DMS53 treated with DMSO at 0.1 percent for 48 hours (cell line): ENCODE data around the gene RALA.

ENCODE experiments used
- DNase-seq: peaks from one replicate; lab custom pipeline; 2025; ENCODE audit not compliant: unreplicated experiment; lab: John Stamatoyannopoulos, UW

RALA gene

DNA sequence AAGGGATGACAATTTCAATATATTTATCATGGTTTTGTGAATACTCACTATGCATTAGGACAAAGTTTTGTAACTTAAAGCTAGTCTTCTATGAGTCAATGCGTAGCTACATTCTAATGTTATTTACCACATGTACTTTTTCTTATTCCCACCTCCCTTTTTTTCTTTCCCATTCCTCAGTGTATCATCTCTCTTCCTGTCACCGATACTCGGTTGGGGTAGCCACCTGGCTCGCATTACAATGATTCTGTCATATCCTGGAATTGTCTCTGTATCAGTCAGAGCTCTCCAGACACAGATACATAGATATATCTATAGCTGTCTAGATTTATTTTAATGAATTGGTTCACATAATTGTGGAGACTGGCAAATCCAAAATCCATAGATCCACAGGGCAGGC lies 9.8 kb upstream of the RALA start:
- no peak for DNase-seq

DNA sequence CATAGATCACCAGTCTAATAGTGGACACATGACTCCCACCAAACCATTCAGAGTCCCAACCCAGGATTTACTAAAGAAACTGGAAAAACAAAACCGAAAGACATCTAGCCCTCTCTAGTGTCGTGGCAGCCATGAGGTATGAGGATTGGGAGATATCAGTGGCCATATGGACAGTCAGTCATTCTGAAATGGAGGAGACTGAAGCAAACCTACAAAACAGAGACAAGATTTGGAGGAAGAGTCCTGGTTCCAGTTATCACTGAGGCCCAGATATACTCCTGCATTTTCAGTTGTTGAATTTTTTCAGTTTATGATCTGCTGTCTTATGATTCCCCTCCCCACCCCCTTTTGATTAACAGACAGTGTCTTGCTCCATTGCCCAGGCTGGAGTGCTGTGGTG lies 9.1 kb upstream of the RALA start:
- no peak for DNase-seq

DNA sequence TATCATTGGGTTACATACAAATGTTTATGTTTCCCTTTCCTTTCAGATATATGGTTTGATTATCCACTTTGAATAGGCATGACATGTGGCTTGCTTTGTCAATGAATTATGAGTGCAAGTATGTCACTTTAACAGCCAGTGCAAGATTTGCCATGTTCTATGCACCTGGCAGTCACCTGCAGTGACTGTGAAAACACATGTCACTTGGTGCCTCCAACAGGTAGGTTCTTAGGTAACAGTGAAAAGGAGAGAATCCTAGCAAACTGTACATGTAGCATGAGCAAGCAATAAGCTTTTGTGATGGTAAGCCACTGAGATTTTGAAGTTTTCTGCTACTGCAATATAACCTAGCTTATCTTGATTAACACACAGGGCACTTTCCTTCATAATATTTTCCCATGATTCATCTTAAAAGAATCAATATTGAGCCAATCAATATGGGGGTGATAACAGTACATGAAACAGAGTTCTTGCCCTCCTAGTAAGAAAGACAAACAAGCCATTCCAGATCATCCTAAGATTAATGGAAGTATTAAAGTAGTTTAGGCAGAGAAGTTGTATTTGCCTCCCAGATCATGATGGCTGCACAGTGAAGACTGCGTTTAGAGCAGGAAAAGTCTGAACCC lies 7.9 kb upstream of the RALA start:
- no peak for DNase-seq

DNA sequence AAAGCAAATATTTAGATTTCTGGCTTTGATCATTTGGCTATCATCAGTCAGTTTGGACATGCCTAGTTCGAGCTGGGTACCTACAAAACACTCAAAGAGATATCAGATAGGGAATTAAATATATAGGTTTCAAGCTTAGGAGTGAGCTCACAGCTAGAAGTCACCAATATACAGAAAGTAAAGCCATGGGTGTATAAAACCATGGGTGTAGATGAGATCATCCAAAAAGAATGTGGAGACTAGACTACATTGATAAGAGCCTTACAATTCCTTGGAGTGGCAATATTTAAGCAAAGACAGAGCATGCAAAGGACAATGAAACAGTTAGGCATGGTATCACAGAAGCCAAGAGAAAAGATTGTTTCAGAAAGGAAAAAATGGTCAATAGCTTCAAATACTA lies 7.2 kb upstream of the RALA start:
- no peak for DNase-seq

DNA sequence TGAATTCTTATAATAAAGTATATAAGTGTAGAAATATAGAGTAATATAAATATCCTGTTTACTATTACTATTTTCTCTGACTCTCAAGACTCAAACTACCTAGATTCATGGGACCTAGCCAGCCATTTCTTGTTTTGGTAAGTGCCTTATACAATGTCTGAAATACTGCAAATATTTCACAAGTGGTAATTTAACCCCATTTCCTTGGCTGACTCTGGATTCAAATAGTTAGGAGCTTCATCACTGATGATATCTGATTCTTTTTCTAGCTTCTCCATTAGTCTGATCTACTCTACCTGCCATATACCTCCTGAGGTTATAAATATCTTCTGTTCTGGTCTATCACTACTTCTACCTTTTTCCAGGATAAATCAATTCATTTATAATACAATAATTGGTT lies 6.4 kb upstream of the RALA start:
- no peak for DNase-seq

DNA sequence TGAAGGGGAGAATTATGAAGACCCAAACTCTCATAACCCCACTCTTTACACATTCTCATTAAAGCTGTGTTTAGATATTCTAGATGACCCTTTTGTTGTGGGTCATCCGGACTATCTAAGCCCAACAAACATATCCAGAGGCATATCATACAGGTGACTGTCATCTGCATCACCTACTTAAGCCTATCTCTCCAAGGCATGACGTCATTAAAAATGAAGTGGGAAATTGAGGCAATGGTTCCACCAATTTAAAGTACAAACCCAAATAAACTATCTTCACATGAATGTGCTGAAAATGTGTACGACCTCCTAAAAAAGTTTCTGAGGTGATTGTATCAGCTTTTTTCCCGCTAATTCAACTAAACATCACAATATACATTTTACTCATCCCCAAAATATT lies 4.5 kb upstream of the RALA start:
- DNase-seq = no peak

DNA sequence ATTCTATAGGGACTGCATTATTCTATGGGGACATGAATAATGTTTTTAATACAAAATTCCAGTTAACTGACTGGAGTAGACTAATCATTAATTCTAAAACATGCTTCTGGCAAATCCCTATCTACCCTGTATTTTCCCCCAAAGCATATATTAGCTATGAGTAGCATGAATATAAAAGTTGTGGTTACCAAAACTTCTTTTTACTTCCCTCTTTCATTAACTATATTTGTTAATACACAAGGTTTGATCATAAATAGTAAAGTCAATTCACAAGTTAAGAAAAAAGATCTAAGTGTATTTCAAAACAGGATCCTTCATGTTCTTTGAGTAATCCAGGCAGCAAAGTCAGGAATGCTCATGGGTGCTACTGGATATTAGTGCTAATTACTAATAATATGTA lies 2.9 kb upstream of the RALA start:
- DNase-seq = no peak

DNA sequence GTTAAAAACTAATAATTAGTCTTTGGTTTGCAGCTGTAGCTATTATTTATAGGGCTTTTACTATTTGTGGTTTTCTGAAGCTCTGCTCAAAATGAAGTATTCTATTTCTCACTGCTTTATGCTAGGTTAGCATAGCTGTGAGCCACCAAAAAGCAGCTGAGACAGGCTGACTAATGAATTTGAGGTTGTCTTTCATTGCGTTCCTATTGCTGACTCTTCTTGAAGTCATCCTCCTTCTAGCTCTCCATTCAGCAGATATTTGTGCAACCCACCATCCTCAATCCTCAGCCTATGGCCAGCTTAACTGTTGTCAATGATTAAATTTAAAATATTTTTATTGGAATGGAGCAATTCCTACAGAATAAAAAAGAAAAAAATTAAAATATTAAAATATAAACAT lies 2.1 kb upstream of the RALA start:
- DNase-seq = no peak

DNA sequence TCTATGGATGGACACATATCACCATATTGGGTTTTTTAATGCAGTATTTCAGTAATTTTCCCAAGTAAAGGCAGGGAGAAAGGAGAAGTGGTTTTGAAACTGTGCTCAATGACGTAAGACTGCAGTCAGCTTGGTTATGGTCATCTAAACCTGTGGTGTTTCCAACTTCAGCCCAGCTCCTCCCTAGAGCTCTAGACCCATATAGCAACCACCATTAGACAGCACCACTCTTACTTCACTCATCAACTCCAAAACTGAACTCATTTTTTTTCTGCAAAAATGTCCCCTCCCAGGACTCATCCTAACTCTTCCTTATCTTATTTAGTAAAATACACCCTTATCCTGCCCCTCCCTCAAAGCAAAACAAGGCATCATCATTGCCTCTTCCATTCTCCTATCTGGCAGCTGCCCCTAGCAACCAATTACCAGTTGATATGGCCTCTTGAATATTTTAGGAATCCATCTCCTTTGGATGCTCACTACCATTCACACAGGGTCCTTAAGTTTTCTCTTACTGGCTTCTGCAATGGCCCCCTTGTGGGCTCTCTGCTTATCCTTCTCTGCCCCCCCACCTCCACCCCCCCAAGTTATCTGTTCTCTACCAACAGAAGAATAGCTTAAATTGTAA lies 1.5 kb upstream of the RALA start:
- DNase-seq = no peak

DNA sequence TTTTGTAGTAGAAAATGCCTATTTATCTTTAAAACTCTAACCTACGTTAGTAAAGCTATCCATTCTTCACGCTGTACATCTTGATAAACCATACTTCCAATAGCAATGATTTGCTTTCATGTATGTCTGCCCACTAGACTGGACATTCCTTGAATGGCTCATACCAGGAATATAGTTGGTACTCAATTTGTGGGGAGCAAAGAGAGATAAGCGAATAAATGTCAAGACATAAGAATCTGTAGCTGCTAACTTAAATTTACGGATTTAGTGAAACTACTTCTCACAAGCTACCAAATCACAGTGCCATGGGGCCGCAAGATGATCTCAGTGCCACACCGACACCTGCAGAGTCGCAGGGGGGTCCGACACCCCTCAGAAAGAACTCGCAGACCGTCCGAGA lies 763 bp upstream of the RALA start:
- DNase-seq = no peak

DNA sequence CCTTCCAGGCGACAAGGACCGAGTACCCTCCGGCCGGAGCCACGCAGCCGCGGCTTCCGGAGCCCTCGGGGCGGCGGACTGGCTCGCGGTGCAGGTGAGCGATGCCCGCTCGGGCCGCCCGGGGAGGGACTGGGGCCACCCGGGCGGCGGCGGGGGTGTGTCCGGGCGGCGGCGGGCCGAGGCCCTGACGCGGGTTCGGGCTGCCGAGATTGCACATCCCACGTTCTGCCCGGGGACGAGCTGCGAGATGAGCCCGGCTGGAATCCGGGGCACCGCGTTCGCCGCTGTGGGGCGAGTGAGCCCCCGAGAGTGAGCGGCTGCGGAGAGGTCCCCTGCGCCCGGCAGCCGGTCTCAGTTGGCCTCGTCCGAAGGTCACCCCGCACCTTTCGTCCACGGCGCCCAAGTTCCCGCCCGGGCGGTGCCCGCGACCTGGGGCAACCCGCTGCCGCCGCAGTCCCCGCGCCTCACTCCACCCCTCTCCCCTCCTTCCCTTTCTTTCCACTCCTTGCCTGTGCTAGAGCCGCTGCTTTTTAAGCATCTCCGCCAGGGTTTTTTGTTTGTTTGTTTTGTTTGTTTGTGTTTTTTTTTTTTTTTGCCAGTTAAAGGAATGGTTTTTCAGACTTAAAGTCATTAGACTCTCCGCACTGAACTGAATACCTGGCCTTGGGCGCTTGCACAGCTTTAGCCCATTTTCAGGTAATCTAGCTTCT lies 515 bp downstream of the RALA start:
- no peak for DNase-seq

DNA sequence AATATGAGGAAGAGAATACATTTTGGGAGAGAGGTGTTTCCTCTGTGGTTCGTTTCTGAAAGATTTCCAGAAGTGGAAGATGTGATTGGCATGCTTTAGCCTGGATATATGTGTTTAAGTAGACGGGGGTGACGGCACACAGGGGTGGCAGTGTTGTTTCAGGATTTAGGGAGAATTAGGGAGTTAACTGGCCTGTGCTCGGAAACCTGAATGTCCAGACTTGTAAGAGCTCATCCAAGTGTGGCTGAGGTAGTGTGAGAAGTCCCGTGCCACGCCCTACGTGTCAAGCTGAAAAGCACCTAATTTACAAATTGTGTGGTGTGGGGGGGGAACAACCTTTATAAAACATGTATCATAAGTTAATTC lies 1.1 kb downstream of the RALA start:
- no peak for DNase-seq

DNA sequence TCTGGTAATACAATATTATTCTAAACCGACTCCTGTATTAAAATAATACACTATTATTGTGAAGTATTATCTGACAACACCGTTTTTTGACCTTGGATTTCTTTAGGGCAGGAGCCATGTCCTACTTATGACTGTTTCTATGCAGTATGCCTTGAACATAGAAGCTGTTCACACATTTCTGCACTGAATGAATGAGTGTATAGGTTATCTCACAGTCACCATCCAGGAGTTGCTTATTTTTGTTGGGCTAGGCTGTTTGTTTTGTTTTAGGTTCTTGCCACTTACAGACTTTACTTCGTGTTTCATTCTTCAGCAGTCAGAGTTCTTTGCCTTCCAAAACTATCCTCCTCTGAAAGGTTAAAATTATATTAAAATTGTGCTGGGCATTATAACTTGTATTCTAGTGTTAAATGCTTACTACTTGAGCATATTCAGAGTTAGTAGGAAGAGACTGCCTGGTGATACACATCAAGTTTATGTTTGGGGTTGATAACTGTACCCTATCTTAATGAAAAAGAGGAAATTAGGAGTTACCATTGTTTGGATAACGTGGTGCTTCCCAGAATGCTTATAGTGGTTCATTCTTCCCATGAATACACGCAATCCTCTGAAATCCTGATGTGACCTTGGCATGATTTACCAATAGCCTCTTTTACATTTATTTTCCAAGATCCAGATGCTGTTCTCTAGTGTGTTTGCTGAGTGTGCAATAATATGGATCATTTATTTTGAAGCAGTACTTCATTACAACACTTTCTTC lies 1.7 kb downstream of the RALA start:
- no peak for DNase-seq

DNA sequence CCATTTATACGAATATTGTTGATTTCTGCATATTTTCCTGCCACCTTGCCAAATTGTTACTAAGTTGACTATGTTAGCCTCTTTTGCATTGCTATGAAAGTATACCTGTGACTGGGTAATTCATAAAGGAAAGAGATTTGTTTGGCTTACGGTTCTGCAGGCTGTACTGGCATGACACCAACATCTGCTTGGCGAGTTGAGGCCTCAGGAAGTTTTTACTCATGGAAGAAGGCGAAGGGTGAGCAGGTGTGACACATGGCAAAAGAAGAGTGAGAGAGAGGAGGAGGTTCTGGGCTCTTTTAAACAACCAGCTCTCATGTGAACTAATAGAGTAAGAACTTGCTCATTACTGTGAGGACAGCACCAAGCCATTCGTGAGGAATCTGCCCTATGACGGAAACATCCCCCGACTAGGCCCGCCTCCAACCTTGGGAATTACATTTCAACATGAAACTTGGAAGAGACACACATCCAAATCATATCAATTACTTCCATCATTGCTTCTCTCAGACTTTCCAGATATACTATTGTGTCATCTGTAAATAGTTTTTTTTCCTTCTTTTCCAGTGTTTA lies 8.4 kb downstream of the RALA start:
- no peak for DNase-seq

DNA sequence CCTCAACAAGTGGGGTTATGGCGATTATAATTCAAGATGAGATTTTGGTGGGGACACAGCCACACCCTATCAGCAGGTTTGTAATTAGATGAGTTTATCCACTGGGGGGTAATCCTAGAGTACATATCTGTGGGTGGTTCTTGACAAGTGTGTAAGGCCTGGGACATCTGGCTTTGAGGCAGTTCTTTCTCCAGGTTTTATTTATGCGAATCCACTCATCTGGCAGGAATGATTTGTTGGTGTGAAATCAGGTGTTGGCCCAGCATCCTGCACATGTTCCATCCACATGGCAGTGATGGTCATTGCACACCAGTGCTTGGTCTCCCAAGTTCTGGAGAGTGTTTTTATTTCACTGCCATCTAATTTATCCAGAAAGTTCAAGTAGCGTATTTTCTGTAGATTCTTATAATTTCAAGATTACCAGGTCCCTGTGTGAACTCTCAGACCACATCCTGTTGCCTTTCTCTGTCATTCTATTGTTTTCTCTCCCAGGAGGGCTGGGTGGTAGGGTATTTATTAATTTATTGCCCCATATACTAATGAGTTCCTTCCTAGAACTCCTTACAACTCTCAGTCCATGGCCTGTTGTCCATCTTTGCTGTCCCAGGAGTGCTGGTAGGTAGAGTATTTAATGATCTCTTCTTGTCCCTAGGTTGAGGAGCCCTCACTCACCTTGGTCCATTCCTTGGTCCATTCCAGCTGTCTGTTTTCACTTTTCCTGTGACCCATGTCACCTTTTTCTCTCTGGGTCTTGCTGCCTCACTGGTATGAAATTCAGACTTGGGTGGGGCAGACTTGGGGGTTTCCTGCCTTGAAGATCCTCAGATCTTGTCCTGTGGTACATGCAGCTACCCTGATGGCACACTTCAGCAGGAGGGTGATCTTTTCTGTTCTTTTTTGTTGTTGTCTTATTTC lies 10.4 kb downstream of the RALA start:
- no peak for DNase-seq

DNA sequence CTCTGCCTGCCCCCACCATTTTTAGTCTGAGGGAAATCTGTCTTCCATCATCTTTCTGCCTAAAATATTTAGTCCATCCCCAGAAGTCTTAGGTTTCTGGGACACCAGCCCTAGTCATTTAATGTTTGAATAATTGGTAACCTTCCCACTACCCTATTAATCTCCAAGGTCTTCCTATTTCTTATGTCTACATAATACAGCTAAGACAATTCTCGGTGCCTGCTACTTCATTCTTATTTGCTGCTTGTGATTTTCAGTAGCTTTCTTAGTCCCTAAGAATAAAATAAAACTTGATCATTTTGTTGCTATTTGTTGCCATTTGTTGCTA lies 11.1 kb downstream of the RALA start:
- DNase-seq = no peak

DNA sequence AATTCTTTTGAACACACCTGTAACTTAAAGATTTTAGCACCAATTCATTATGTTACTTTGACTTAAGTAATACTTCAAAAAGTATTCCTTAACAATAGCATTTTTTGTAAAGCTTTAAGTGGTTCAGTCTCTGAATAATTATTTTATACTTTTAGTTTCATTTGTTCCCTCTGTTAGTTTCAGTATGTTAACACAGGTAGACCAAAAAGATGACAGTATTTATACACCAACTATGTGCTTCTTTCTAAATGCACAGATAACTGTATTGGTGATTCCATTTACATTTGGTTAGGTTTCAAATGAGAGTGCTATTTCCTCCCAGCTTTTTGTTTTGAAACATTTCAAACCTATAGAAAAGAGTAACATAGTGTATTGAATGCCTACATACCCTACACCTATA lies 14.0 kb downstream of the RALA start:
- no peak for DNase-seq

DNA sequence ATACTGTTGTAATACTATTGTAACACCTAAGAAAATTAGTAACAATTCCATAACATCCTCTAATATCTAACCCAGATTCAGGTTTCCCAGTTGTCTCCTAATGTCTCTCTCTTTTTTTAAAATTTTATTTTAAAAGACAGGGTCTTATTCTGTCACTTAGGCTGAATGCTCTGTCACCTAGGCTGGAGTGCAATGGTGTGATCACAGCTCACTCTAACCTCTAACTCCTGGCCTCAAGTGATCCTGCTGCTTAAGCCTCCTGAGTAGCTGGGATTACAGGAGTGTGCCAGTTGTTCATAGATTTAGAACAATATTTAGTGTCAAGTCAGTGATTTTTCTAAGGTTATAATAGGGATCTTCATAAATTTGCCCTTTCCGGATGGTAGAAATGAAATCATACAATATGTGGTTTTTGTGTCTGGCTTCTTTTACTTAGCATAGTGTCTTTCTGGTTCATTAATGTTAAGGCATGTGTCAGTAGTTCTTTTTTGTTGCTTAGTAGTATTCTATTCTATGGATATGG lies 14.7 kb downstream of the RALA start:
- DNase-seq = no peak

DNA sequence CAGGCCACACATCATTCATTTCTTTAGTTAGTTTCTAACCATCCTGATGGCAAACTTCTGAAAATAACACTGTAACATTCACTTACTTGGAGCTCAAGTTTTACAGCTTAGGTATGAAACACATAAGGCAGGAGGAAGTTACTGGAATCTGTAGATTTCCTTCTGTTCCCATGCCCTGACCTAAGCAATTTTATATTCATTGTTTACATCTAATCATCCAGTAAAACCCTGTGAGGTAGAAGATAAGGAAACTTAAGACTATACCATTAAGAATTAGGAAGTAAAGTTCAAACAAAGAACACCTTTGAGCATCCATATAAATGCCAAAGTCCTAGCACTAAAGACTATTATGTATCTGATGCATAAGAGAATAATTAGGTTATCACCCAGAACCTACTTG lies 19.5 kb downstream of the RALA start:
- no peak for DNase-seq

DNA sequence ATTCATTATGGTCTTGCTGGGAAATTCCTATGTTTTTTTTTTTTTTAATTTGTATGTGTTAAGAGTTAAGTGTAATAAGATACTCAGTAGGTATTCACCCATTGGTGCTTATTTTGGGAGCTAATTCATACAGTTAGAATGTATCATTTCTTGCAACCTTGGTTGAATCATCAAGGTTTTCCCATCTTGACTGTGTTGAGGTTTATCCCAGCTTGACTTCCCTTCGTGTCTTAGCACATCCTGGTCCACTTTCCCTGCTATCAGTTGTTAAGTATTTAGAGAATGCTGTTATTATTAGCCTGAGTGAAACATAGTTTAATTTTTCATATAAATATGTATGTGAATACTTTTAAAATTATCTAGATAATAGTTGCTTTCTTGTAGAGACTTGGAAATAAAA lies 20.8 kb downstream of the RALA start:
- DNase-seq = no peak
